GM13976 (cell line): ENCODE data around the gene BLZF1.

Experiments
- DNase-seq: peaks from one replicate; pipeline ENCODE4 v3.0.0; 2012; ENCODE audit warnings: low spot score
- in situ Hi-C: fragments of 300-500 bp; cut with MboI; formaldehyde crosslinking; loops from one replicate; pipeline ENCODE4 v1.12.0; 2022; ENCODE audit warnings: low sequenced_read_pairs, mixed read lengths, inconsistent platforms; ENCODE audit not compliant: unreplicated experiment
- TF ChIP-seq, protein P1 (sequence below): IDR thresholded peaks from 2 replicates; pipeline ENCODE4 v1.5.1; 2012; ENCODE audit warnings: borderline replicate concordance, mild to moderate bottlenecking; ENCODE audit not compliant: insufficient read depth; ENCODE audit errors: extremely low read depth, missing control alignments, control extremely low read depth

Gene BLZF1

DNA sequence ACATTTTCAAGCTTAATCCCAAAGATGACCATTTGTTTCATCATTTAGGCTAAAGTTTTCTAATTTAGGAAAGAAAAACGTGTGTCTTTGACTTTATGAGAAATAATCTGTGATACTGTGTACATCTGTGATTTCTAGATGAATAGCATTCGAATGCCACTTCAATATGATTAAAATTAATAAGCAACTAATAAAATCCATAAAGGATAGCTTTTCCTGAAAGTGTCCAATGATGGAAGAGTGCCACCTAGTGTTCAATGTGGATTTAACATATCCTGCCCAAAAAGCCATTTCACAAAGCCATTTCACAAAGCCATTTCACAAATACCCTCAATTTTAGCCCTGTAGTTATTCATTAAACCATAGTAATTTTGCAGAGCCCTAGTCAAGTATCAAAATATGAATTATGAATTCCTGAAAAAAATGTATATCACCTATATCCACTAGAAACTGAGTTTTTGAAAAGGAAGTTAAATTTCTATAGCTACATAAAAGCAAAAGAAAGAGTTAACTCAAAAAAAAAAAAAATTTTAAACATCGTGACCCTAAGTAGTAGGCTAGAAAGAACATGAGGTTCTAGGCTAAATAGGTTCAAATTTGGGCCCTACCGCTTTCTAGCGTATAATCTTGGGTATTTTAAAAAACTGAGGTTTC lies 19.5 kb upstream of the BLZF1 start:
- in situ Hi-C loops = loop anchor here (10.0 to 25.0 kb wide), 3 partner anchors 234 to 911 kb away; no protein-coding TSS in a partner anchor
- peak; percentile 26 for DNase-seq
- TF ChIP-seq, protein P1, sequence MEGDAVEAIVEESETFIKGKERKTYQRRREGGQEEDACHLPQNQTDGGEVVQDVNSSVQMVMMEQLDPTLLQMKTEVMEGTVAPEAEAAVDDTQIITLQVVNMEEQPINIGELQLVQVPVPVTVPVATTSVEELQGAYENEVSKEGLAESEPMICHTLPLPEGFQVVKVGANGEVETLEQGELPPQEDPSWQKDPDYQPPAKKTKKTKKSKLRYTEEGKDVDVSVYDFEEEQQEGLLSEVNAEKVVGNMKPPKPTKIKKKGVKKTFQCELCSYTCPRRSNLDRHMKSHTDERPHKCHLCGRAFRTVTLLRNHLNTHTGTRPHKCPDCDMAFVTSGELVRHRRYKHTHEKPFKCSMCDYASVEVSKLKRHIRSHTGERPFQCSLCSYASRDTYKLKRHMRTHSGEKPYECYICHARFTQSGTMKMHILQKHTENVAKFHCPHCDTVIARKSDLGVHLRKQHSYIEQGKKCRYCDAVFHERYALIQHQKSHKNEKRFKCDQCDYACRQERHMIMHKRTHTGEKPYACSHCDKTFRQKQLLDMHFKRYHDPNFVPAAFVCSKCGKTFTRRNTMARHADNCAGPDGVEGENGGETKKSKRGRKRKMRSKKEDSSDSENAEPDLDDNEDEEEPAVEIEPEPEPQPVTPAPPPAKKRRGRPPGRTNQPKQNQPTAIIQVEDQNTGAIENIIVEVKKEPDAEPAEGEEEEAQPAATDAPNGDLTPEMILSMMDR = peak; percentile 69

DNA sequence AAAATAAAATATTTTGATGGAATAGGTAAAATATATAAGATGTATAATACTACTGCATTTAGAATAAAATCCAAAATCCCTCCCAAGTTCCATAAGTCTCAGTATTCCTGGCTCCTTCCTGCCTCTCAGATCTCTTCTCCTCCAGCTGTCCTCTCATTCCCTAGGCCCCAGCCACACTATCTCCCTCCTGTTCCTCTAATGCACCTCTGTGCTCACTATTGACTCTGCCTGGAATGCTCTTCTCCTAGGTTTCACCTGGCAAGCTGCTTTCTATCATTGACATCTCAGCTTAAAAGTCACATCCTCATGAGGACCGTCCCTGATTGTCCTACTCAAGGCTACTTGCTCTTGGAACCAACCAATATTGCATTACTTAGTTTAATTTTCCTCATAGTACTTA lies 7.6 kb upstream of the BLZF1 start:
- TF ChIP-seq, protein P1 = no peak
- DNase-seq = no peak
- in situ Hi-C loops = no loop called here

DNA sequence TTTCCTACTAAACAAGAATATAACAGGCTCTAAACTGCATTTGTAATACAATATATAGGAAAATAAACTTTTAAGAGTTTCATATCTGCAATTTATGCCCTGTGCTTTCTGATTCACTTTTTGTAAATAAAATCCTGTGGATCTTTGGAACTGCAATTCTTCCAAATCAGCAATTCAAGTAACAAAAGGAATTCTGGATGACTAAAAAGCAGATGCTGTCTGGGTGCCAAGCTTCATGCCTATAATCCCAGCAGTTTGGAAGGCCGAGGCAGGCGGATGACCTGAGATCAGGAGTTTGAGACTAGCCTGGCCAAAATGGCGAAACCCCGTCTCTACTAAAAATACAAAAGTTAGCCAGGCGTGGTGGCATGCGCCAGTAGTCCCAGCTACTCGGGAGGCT lies 6.7 kb upstream of the BLZF1 start:
- DNase-seq = no peak
- TF ChIP-seq, protein P1 = no peak
- in situ Hi-C loops = no loop called here

DNA sequence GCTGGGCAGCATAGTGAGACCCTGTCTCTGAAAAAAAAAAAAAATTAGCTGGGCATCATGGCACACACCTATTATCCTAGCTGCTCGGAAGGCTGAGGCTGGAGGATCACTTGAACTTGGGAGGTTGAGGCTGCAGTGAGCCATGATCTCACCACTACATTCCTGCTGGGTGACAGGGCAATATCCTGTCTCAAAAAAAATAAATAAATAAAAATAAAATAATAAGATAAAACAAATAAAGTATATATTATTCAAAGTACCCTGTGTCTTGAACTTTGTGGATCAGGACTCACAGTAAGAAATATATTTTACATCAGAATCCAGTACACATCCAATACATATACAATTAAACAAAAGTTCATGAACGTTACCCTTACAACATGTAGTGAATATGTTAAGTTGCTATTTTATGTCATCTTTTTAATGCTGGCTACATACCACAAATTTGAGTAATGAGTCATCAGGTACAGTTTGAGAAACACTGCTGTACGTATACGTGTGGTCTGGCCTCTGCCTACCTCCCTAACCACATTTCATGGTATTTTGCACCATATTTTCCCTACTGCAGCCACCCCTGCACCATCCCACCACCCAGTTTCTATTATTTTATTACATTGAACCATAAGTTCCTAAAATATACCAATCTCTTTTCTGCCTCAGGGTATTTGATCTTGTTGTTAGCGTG lies 4.8 kb upstream of the BLZF1 start:
- TF ChIP-seq, protein P1 = no peak
- in situ Hi-C loops = no loop called here
- peak; percentile 43 for DNase-seq

DNA sequence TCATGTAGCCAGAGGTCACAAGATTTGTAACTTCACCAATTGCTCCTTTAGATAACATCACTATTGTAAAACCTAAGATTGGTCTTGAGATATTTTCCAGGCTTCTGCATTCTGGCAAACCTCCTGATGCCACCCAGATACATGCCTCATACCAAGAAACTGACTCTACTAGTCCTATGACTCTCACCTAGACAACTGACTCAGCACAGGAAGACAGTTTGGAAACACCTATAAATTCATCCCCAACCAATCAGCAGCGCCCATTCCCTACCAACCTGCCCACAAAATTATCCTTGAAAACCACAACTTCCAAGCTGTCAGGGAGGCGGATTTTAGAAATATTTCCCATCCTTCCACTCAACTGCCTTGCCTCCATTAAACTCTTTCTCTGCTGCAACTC lies 3.0 kb upstream of the BLZF1 start:
- TF ChIP-seq, protein P1 = no peak
- DNase-seq = no peak
- in situ Hi-C loops = no loop called here

DNA sequence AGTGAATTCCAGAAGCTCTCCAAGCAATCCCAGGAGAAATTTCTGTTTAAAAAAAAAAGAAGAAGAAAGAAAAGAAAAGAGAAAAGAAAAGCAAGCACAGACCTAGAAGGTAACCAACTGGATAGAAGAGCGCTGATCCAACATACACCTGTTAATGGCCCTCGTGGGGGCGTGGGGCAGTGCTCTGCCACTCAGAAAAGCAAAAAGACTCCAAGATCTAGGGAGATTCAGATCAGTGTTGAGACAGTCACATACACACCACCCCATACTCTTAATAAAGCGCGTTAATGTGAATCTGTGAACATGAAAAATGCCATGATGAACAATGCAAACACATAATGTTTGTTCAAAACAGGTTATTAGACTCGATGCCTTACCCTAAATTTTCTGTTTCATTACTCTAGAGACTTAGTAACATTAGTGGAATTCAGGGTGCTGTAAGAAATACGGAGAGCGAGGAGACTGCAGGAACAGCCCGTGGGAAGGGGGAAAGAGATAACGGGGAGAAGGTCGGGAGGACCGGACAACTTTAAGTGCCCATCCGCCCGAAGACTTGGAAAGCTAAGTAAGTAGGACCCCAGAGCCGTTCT lies 804 bp upstream of the BLZF1 start:
- TF ChIP-seq, protein P1 = no peak
- DNase-seq = no peak
- in situ Hi-C loops = no loop called here
